Ovary (tissue), 9 donors: Measurements from ENCODE around the gene ZNF423. TPM values are rescaled to one million over a fixed set of nuclear protein-coding genes. Genes with fewer than 3 reads are reported as not detected.

ENCODE experiments used
- DNase-seq, 5 donors: peaks; one replicate each; pipeline ENCODE4 v3.0.0-alpha.2; 2019 to 2020
- H3K27ac ChIP-seq, 2 donors: fragments of 200-600 bp; one replicate each; pipeline versions ENCODE4 v1.5.1 to v1.8.0; 2019 to 2022
- H3K27me3 ChIP-seq: fragments of 200-600 bp; one replicate; pipeline ENCODE4 v1.8.0; 2022
- H3K36me3 ChIP-seq: fragments of 200-600 bp; sonication (generic); one replicate; pipeline ENCODE4 v1.5.1; 2019
- H3K4me1 ChIP-seq: one replicate; pipeline ENCODE4 v1.8.1; 2013; ENCODE audit warnings: mild to moderate bottlenecking, moderate library complexity; ENCODE audit not compliant: insufficient read depth
- H3K4me3 ChIP-seq: fragments of 200-600 bp; sonication (generic); one replicate; pipeline ENCODE4 v1.5.1; 2017
- H3K9me3 ChIP-seq, 2 donors: fragments of 200-600 bp in 1 of 2; sonication (generic) in 1 of 2; one replicate each; pipeline versions ENCODE4 v1.5.1 to v1.8.1; 2013 to 2019; ENCODE audit warnings: mild to moderate bottlenecking in 1 of 2, moderate library complexity in 1 of 2
- EP300 ChIP-seq: sonication (generic); formaldehyde crosslinking; IDR thresholded peaks from one replicate; pipeline ENCODE4 v1.6.1; 2017; ENCODE audit warnings: antibody characterized with exemption
- POLR2A ChIP-seq: fragments of 450-650 bp; IDR thresholded peaks from one replicate; pipeline ENCODE4 v1.6.1; 2017; ENCODE audit warnings: antibody characterized with exemption, mild to moderate bottlenecking, moderate library complexity
- WGBS, 3 donors: extraction: QIAGEN DNeasy Blood & Tissue Kit in 1 of 3; methylation state at CpG; one replicate each; pipeline versions ENCODE4 v1.1.5 to v1.1.7; 2013 to 2017; 5-methylcytosine and 5-hydroxymethylcytosine counted together
- intact Hi-C, 4 donors: fragments of 100-400 bp; cut with DNase I; formaldehyde crosslinking; loops; one replicate each; pipeline versions ENCODE4 v1.11.0 to v1.15.1; 2022 to 2023
- polyA plus RNA-seq, 2 donors: library from polyadenylated mRNA; stranded (reverse); fragments of 200-250 nt in 1 of 2; fragments of 350-450 nt in 1 of 2; fragmentation: Illumina TruSeq in 1 of 2; extraction: RNeasy Lipid Tissue Mini Kit (QIAGEN cat#74804) in 1 of 2; gene quantifications; one replicate each; pipeline ENCODE4 v1.2.3, GENCODE V29; 2013 to 2014
- total RNA-seq, 7 donors: library from RNA; depleted of rRNA in 2 of 7; stranded (reverse); fragments of >200 nt in 2 of 7; fragmentation: NEBNext Ultra II Directional in 3 of 7; extraction: Animal tissue kit (Norgen Biotek cat#: 25700) in 3 of 7; gene quantifications; one replicate each; pipeline versions ENCODE4 v1.1.0 to v1.2.4, GENCODE V29; 2016 to 2023
- TF ChIP-seq, protein P1 (sequence below), 3 donors: fragments of 450-650 bp in 2 of 3; fragments of 200-600 bp in 1 of 3; IDR thresholded peaks; one replicate each; pipeline versions ENCODE4 v1.5.1 to v1.8.0; 2016 to 2022; ENCODE audit warnings: antibody characterized with exemption in 3 of 3, mild to moderate bottlenecking in 1 of 3
- donor health status: DM: no; HTN: no; CAD: no; lungs with moderate emphysema.
- donor health status: DM: no; HTN: no; CAD: no.
- donor health status: Bipolar disorder and iron deficiency.
- donor health status: DM: yes; HTN: yes; CAD: no.
- donor health status: DM: no; HTN: no; CAD: no.
- donor health status: DM: yes; HTN: yes; CAD: no.

The ZNF423 gene
- total and polyA plus RNA-seq, 9 donors: 3.3 to 40.3 (median 12.4) TPM

DNA sequence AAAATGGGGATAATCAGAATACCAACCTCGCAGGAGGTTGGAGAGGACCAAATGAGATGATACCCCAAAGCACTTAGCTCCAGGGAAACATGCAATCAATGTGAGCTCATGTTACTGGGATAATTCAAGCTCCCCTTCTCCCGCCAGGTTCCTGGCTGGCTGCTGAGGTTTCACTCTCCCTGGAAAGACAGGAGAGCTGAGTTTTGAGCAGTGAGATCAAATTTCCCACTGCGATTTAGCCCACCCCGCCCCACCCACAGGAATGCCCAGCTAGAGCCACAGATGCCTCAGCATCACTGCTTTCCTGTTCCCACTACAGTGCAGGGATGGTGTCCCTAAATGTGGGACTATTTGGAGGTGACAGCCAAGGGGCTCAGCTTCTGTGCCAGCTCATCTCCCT lies 56.7 kb downstream of the ZNF423 start:
- H3K9me3 ChIP-seq: no peaks in the 10 kb centered on the region
- H3K36me3 ChIP-seq: no peaks in the 10 kb centered on the region
- no peaks in the 10 kb centered on the region for H3K27me3 ChIP-seq
- H3K4me1 ChIP-seq: no peaks in the 10 kb centered on the region
- intact Hi-C loops: no loop called here
- no peak overlapping the region for H3K27ac ChIP-seq
- no peak for DNase-seq
- TF ChIP-seq POLR2A: no peak
- no peak for TF ChIP-seq EP300
- TF ChIP-seq, protein P1, sequence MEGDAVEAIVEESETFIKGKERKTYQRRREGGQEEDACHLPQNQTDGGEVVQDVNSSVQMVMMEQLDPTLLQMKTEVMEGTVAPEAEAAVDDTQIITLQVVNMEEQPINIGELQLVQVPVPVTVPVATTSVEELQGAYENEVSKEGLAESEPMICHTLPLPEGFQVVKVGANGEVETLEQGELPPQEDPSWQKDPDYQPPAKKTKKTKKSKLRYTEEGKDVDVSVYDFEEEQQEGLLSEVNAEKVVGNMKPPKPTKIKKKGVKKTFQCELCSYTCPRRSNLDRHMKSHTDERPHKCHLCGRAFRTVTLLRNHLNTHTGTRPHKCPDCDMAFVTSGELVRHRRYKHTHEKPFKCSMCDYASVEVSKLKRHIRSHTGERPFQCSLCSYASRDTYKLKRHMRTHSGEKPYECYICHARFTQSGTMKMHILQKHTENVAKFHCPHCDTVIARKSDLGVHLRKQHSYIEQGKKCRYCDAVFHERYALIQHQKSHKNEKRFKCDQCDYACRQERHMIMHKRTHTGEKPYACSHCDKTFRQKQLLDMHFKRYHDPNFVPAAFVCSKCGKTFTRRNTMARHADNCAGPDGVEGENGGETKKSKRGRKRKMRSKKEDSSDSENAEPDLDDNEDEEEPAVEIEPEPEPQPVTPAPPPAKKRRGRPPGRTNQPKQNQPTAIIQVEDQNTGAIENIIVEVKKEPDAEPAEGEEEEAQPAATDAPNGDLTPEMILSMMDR (IDR thresholded peaks at IDR 0.05): no peak
- WGBS, 3 donors: 62 to 71% (median 70%) methylated on average over 4 of the region's 4 CpGs
- no peak overlapping the region for H3K4me3 ChIP-seq

DNA sequence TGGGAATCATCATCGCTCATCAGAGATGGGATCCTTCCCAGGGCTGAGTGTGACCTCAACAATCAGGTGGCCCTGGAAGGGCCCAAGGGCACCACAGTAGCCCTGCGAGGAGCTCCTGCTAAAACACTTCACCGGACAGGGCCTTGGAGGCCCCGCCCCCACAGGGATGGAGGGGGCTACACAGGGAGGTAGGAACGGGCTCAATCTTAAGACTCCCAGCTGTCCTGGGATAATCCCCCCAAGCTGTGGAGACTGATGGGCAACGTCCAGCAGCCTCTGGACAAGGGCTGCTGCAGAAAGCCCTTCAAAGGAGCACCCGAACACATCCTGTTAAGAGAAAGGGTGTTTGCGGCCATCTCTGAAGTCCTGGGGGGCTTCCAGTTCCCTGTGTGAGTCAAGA lies 60.4 kb downstream of the ZNF423 start:
- no peaks in the 10 kb centered on the region for H3K36me3 ChIP-seq
- H3K9me3 ChIP-seq: no peaks in the 10 kb centered on the region
- no peak for DNase-seq
- no peak overlapping the region for H3K27ac ChIP-seq
- H3K4me1 ChIP-seq: peaks cover 1% of the 10 kb centered on the region
- 90 to 94% (median 91%) methylated on average over 8 of the region's 8 CpGs for WGBS, 3 donors
- no peak overlapping the region for H3K4me3 ChIP-seq
- no peaks in the 10 kb centered on the region for H3K27me3 ChIP-seq
- intact Hi-C loops: no loop called here
- TF ChIP-seq EP300: no peak
- no peak for TF ChIP-seq POLR2A
- TF ChIP-seq, protein P1 (IDR thresholded peaks at IDR 0.05): no peak

DNA sequence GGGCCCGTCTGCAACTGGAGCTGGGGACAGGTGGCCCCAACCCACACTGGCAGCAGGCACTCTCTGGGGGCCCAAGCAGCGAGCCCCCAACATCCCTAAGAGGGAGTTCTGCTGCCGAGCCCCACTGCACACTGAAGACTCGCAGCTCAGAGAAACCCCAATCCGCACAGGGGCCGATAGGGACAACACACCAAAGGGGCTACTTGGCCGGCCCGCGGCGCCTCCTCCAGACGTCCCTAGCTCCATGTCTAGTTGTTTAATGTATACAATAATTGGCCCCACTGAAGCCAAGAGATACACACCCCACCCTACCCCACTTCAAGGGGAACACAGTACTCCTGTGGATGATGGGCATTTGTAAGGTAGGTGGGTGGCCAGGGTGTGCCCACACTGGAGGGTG lies 62.7 kb downstream of the ZNF423 start:
- Histone ChIP-seq H3K4me3 (no peak overlapping the region), H3K9me3 (no peaks in the 10 kb centered on the region), H3K27me3 (no peaks in the 10 kb centered on the region), H3K4me1 (peaks cover 1% of the 10 kb centered on the region), H3K27ac (no peak overlapping the region), H3K36me3 (no peaks in the 10 kb centered on the region)
- DNase-seq: no peak
- TF ChIP-seq EP300 (no peak), POLR2A (no peak)
- TF ChIP-seq, protein P1 (IDR thresholded peaks at IDR 0.05): no peak
- intact Hi-C loops: no loop called here
- WGBS, 3 donors: 94 to 95% (median 94%) methylated on average over 11 of the region's 11 CpGs

DNA sequence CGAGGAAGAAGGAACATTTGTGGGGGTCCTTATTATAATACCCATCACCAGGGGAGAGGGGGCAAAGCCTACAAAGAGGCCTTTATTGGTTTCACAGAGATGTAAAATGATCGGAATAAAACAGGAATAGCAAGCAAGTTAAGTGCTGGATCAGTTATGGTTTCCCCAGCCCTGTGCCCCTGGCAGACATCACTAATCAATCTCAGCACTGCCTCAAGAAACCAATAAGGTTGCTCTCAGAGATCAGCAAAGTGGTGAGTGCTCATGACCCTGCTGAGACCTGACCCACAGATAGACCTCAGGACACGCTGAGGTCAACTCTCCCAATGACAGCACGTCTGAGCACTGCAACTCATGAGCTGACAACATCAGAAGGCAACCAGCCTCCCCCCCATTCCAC lies 66.3 kb downstream of the ZNF423 start:
- Histone ChIP-seq H3K4me3 (no peak overlapping the region), H3K9me3 (no peaks in the 10 kb centered on the region), H3K36me3 (no peaks in the 10 kb centered on the region), H3K27ac (no peak overlapping the region), H3K4me1 (peaks cover 6% of the 10 kb centered on the region), H3K27me3 (no peaks in the 10 kb centered on the region)
- no peak for DNase-seq
- intact Hi-C loops: loop anchor here in 1 of 4 donors (10.0 kb wide), 1 partner anchor 65 kb away; the partner anchor contains the start of gene ZNF423
- TF ChIP-seq EP300: no peak
- TF ChIP-seq POLR2A: no peak
- TF ChIP-seq, protein P1 (IDR thresholded peaks at IDR 0.05): no peak
- 92 to 98% (median 96%) methylated on average over 4 of the region's 4 CpGs for WGBS, 3 donors
